UCSD-AML1 (cell line): ENCODE data around the gene IFFO2.
"Not testable (repeated sequence)": the region's sequence is repeated elsewhere in the genome, so short reads cannot be mapped to it uniquely, and the experiment has no call there.

Experiments used
- DNase-seq: peaks from one replicate; lab custom pipeline; 2025; ENCODE audit not compliant: unreplicated experiment; lab: John Stamatoyannopoulos, UW

The IFFO2 gene

DNA sequence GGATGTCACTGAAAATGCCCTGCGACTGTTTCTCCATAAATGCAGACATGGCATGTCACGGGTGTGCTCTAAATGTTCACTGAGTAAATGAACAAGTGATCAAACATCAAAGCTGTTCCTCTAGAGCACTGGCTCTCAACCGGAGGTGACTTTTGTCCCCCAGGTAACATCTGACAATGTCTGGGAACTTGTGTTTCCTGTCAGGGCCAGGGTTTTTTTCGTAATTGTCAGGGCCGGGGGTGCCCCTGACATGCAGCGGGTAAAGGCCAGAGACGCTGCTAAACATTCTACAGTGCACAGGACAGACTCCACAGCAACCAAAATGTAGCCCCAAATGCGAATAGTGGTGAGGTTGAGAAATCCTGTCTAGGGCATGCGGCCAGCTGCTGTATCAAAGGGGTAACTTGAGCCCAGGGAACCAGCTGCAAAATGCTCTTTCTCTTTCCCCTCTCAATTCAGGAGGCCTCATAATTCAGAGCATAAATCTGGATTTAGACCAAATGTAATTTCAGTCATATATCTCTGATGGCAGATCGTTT is 56.1 kb downstream of the IFFO2 start:
- DNase-seq, result no peak

DNA sequence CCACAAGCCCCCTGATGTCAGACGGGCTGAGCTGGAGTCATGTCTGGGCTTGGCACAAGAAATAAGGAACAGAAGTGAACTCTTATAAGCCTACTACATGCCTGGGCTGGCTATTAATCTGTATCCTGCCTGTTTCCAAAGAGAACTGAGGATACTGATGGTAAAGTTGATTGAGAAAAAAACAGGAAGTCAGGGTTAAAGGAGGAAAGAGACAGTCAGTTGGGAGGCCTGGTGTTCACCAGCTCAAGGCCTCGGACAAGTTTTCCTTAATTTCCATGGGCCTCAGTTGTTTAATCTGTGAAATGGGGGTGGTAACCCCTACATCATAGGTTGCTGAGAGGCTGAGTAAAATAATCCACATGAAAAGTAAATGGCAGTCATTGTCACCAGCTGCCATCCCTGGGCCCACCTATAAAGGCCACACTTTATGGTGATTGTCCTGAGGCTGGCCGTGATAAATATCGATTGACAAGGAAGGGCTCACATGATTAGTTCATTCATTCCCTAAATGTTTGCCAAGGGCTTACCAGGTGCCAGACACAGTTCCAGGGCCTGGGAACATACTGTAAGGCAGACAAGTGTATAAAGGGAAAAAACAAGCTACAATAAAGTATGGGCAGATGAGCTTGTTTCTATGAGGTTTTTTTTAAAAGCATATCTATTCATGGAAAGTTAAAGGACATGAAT is 57.0 kb downstream of the IFFO2 start:
- DNase-seq, result no peak

DNA sequence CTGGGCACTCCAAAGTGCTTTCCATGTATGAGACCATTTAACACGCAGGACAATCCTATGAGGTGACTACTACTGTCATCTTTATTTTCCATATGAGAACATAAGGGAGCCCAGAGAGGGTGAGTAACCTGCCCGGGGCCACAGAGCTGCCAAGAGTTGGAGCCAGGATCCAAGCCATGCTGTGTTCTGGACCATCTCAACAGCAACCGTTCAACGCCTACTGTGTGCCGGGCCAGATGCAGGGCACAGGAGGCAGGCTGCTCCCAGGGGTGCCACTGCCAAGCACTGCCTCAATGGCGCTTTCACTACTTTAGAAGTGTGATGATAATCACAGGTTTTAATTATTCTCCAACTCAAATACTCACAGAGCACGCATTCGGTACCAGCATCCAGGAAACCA is 57.9 kb downstream of the IFFO2 start:
- DNase-seq, result no peak

DNA sequence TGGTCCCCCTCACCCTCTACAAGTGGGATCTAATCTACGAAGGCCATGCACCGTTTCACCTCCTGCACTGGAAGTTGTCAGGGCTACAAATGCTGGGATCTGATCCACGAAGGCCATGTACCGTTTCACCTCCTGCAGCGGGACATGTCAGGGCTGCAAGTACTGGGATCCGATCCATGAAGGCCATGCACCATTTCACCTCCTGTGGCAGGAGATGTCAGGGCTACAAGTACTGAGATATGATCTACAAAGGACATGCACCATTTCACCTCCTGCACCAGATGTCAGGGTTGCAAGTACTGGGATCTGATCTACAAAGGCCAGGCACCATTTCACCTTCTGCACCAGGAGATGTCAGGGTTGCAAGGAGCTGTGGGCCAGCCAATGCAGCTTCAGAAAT is 61.2 kb downstream of the IFFO2 start:
- DNase-seq, result no peak

DNA sequence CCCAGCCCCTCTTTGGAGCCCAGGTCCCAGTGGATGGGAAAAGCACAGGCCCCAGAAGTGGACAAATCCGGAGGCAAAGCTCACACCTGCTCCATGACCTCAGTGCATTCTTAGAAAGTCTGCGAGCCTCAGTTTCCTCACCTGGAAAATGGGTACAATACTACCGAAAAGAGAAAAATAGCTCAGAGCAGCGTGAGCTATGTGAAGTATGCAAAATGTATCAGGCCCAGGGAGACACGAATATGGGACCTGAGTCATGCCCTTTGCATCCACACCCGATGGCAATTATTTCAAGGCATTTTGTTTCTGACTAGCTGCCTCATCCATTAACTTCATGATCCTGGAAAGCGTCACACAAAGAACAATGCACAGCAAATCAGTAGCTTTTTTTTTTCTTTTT is 63.4 kb downstream of the IFFO2 start:
- no peak for DNase-seq

DNA sequence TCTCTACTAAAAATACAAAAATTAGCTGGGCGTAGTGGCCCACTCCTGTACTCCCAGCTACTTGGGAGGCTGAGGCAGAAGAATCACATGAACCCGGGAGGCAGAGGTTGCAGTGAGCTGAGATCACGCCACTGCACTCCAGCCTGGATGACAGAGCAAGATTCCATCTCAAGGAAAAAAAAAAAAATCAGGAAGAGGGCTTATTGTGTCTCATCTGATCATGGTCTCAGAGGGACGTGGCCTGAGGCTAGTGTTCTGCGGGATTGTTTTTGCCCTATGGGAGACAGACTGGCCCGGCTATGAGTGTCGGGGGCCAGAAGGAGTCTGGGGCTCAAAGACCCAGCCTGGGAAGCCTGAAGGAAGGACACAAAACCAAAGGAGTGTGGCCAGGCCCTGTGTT is 64.6 kb downstream of the IFFO2 start:
- DNase-seq, result not testable (repeated sequence)

DNA sequence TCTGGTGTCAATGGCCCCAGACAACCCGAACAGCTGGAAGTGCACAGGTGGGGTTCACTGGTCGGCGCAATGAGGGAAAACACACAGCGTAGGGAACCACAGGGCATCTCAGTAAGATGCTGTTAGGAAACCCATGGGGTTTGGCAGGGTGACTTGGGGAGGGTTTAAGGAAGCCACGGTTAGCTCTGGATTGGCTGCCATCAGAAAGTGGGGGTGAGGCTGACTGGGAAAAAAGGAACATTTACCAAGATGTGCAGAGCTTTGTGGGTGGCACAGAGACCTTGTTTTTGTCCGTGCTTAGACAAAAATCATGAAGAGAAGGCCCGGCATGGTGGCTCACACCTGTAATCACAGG is 65.1 kb downstream of the IFFO2 start:
- DNase-seq, result no peak

DNA sequence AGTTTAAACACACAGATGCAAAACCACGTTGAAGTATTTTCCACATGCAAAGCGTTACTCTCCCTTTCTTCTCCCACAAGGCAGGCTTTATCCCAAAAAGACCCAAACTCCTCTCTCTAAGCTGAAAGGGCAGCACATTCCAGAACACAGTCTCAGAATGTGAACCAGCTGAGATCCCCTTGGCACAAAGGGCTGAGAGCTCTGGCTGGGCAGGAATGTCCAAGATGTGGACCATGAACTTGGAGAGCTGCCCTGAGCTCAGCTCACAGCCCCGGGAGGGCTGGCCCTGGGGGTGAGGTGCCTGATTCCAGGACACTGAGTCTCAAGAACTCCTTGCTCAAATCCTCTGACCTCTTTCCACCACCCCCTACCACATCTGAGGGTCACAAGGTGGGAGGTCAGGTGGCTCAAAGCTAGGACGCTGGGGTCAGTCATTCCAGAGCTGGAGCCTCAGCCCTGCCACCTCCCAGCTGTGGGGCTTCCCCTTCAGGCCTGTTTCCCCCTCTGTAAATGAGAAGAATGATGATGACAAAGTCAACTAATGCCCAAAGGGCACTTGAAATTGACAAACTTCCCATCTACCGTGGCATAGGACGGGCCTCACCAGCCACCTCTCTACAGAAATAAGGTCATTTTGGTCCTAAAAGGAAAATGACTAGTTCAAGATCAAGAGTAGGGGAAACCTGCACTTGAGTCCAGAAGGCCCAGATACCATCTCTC is 65.6 kb downstream of the IFFO2 start:
- DNase-seq, result no peak

DNA sequence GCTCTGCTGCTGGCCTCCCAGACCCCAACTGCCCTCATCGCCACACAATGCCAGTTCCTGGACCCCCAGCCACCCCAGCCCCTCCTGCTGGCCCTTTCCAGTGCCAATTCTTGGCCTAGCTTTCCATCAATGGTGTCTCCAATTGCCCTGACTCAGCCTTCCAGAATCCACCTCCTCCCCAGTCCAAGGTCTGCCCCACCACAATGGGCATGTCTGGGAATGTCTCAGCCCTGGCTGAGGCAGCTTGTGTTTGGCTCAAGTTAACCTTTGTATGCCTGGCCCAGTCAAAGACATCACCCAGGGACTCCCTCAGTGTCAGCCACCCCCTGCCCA is 70.5 kb downstream of the IFFO2 start:
- no peak for DNase-seq

DNA sequence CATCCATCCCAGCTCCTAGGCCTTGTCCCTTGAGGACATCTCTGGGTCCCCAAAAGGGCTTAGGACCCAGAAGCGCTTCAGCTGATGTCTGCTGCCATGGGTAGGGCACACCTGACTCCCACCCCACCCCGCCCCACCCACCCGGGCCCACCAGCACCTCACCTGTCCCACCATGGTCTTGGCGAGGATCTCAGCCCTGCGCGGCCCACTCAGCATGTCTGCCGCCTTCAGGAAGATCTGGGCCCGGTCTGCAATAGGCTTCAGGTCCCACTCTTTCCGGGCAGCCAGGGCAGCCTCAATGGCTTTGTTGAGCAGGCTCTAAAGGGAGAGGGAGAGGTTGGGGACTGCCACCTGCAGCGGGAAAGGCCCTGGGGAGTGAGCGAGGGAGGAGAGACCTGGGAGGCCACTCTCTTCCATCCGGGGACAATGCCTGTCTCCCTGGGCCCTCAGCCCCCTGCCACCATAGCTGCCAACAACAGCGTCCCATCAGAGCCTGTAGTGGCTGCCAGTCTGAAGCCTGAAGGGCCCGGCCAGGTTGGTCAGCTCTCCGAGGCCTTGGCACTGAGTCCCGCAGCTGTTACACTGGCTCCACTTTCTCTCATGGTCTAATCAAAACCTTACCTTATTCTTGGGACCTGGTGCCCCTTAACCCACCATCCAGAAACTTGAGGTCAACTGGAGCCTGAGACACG is 71.0 kb downstream of the IFFO2 start:
- DNase-seq, result no peak

DNA sequence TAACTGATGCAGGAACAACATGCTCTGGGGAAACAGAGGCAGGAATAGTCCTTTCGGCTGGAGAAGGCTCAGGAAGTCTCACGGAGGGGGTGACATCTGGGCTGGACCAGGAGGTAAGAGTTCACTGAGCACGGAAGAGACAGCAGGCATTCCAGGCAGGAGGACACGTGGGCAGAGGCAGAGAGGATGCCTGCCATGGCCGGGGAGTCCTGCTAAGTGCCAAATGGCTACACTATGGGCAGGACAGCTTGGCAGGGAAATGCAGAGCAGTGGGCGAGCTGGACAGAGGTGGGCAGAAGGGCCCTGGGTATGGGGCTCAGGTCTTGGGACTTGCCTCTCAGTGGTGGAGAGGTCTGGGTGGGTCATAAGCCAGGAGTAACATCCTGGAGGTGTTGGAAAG is 71.7 kb downstream of the IFFO2 start:
- no peak for DNase-seq

DNA sequence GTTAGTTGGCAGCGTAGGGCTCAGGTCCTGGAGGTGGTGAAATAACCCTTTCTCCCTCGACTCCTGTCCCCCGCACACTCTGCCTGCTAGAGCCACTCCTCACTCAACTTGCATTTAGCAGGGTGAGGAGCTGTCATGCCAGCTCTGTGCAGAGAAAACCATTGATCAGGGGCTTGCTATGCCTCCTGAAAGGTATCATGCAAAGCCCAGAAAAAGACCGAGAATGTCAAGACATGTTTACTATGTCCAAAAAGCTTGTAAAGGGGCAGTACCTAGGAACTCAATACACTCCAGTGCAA is 72.1 kb downstream of the IFFO2 start:
- DNase-seq, result no peak

DNA sequence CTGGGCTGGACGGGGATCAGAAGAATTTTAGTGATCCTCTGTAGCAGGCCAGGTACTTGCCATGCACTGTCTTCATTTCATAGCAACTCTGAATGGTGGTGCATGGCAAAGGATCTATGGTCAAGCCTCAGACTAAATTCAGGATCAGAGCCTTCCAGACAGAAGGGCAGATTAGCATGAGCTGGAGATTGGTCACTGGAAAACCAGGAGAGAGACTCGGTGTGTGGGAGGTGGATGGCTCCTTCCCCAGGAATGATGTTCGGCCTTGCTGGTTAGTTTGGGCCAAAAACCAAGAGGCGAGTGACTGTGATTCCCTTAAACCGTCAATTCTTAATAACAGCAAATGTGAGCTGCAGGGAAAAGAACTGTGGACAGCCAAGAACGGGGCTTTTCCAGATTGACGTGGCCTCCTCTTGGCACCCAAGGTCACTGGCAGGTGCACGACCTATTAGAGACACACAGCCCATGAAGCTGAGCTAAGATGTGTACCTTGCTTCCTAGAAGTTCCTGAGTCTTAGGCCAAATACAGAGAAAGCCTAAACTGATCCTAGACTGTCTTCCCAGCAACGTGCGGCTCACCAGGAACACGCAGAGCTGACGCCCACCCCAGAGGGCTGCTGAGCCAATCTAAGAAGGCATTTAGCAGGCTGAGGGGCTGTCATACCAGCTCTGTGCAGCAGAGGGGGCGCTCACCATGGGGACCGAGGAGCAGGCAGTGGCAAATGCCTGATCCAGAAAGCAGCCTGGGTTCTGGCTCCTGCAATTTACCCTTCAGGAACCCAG is 72.6 kb downstream of the IFFO2 start:
- peak; percentile 70 for DNase-seq

DNA sequence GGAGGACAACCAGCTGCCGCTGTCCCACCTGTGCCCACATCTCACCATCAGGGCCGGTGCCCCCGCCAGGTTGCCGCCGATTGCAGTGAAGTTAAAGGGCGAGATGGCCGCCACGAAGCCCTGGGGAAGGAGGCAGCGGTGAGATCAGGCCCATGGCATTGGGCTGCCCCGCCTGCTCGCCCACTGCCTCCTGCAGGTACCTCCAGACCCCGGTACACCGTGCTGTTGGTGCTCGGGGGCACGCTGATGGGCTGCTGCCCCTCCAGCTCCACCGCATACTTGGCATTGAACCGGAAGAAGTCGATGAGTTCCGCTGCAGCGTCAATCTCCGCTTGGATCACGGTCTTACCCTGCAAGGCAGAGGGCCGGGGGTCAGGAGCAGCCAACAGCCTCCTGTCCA is 73.4 kb downstream of the IFFO2 start:
- no peak for DNase-seq

DNA sequence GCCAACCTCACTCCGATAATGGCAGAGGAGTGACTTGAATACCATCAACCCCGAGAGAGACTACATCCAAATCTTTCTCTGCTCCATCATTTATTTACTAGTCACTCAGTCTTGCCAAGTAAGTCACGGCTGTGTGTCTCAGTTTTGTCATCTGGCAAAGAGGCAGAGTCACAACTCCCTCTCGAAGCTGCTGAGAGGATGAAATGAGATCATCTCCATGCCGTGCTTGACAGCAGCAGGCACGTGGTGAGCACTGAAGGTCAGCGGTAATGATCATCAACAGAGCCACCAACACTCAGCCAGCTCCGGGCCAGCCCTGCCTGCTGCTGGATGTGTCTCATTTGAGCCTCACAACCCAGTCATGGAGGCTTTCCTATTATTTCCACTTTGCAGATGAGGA is 74.0 kb downstream of the IFFO2 start:
- no peak for DNase-seq

DNA sequence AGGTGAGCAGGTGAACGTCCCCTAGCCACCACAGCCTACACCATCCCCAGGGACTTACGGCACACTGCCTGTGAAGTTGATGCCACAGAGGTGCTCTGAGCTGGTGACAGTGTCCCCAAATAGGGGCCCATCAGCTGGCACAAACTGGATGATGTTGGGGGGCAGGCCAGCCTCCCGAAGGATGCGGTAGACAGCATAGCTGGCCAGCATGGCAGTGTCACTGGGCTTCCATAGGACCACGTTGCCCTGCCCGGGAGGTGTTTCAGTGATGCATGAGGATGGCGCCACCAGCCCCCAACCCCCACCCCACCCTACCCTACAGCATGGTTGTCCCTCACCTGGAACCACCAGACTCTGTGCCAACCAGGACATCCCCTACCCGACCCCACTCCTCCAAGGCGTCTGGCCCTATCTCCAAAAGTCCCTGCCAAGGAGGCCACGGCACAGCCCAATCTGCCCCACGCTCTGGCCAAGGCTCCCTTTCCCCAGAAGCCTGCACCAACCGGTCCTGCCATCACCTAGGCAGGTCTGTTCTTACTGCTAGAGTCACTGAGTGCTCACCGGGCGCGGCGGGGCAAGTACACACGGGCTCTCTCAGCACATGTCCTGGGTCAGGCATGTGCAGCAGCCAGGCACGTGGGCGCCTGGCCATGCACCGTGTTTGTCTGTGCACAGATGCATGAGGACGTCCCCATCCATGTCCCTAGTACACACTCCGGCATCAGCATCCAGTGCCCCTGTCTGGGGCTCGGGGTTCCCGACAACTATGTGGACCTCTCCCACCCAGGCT is 74.6 kb downstream of the IFFO2 start:
- no peak for DNase-seq

DNA sequence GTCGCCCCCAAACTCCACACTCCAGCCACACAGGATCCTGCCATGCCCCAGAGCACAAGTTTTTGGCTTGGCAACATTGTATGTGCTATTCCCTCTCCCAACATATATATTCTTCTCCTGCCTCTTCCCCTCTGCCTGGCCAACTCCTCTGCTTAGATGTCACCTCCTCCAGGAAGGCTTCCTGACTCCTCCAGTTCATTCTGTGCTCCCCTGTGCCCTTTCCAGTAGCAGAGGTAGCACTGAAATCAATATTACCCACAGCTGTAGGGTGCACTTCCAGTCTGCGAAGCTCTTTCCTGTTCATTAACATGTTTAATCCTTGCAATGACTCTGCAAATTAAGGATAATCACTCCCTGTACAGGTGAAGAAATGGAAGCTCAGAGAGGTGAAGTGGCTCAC is 75.3 kb downstream of the IFFO2 start:
- no peak for DNase-seq

DNA sequence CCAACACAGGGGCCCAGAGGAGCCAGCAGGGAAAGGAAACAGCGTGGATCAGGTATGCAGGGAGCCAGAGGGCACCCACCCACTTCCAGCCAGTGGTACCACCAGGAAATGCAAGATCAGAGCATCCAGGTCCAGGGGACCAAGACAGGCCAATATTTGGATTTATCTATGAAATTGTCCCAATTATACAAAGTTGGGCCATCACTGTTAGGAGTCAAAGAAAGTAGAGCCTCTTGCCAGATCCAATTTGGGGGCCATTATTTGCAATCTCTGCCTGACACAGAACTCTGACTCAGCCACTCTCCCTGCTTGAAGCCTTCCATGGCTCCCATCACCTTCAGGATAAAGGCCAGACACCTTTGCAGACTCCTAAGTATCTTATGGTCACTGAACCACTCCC is 75.9 kb downstream of the IFFO2 start:
- no peak for DNase-seq

DNA sequence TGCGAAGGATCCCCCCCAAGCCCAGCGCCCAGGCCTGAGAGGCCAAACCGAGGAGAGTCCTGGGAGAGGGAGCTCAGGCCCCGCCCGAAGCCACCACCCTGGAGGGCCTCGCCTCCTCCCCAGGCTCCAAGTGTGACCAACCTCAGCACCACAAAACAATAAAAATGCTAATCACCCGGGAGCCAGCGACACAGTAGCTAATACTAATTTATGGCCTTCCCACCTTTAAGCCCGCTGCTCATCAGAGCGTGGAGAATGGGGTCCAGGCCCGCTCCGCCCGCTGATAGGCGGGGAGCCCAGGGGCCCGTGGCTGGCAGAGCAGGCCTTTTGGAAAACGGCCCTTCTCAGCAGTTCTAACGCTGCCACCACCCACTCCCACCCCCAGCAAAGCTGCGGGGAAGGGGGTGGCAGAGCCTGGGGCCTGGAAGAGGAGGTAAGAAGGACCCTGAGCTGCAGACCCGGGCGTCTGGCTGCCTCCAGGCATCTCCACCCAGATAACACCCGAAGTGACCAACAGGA is 76.6 kb downstream of the IFFO2 start:
- DNase-seq, result no peak

DNA sequence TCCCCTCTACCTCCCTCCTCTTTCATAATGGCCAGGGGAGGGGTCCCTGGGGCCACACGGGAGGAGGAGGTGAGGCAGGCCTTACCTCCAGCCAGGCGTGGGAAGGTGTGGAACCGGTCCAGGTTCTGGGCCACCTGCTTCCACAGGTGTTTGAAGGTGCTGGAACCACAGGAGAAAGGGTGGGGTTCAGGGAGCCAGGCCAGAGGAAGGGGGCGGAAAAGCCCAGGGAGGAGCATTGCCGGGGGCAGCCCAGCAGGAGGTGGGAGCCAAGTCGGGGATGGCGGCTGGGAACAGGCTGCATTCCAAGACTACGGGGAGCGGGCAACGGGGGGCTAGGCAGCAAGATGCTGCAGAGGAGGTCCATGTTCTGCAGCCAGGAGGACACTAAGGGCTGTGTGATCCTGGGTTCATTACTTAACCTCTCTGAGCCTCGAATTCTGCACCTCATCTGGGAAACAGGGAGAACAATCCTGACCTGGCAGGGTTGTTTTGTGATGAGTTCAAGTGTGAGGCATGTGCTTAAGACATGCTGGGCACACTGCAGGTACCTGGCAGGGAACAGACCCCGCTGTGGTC is 77.2 kb downstream of the IFFO2 start:
- DNase-seq, result no peak
